ENCODE measurements around the gene STRA6. TPM values are rescaled to one million over a fixed set of nuclear protein-coding genes. Genes with fewer than 3 reads are reported as not detected.
A peak's percentile ranks its signal among the peaks of the same experiment; 100 is the strongest.

STRA6 gene
- total and polyA plus RNA-seq, 2 of the 8 experiments (the other 6 are each of a cell fraction or from before 2014, with no cell fraction given): 9.3 to 14.5 TPM

GRCh38 chr15:74216949-74217348 lies 14.4 kb upstream of the STRA6 start:
- no peak overlapping the region for H2AFZ ChIP-seq (ENCODE audit: low read length)
- H3K36me3 ChIP-seq (ENCODE audit: control insufficient read depth in 2 of 4, insufficient read depth in 4 of 4, low read length in 3 of 4): no peaks in the 10 kb centered on the region
- H2BK5ac ChIP-seq (ENCODE audit: low read depth, low read length): no peak overlapping the region
- H4K91ac ChIP-seq (replicated peaks; ENCODE audit: insufficient read length, low read length): no peak overlapping the region
- H2BK120ac ChIP-seq (replicated peaks; ENCODE audit: low read depth, low read length): no peak overlapping the region
- no peak overlapping the region for H3K4me3 ChIP-seq (ENCODE audit: extremely low read depth in 1 of 4, insufficient read depth in 2 of 4, low read depth in 3 of 4, low read length in 4 of 4)
- no peak overlapping the region for H3K27ac ChIP-seq (ENCODE audit: low read depth, low read length)
- H3K9me3 ChIP-seq (ENCODE audit: insufficient read depth in 2 of 2, low read depth in 1 of 2, low read length in 1 of 2): no peaks in the 10 kb centered on the region
- H4K5ac ChIP-seq (ENCODE audit: insufficient read length, low read depth, low read length): no peak overlapping the region
- no peaks in the 10 kb centered on the region for H3K79me2 ChIP-seq (ENCODE audit: control insufficient read depth in 1 of 2, insufficient read depth in 2 of 2, low read length in 2 of 2)
- H3K27me3 ChIP-seq (replicated peaks in 1 of 4; ENCODE audit: control insufficient read depth in 3 of 4, extremely low read depth in 1 of 4, insufficient read depth in 3 of 4, low read length in 3 of 4): peaks cover 7 to 49% (median 43%) of the 10 kb centered on the region in 4 experiments
- no peak overlapping the region for H3K14ac ChIP-seq (ENCODE audit: insufficient read length)
- H3K56ac ChIP-seq (replicated peaks; ENCODE audit: insufficient read length, low read depth, low read length): no peak overlapping the region
- H3K4me1 ChIP-seq (replicated peaks in 1 of 4; ENCODE audit: control insufficient read depth in 3 of 4, insufficient read depth in 4 of 4, low read length in 3 of 4): peaks cover 28 to 45% (median 34%) of the 10 kb centered on the region in 4 experiments
- H2AK5ac ChIP-seq (ENCODE audit: low read depth, low read length): no peak overlapping the region
- no peak overlapping the region for H3K4me2 ChIP-seq (ENCODE audit: insufficient read depth in 1 of 2, low read depth in 2 of 2, low read length in 2 of 2)
- H4K20me1 ChIP-seq (replicated peaks in 1 of 2; ENCODE audit: control insufficient read depth in 1 of 2, insufficient read depth in 2 of 2, low read length in 2 of 2): peaks cover 1 to 3% of the 10 kb centered on the region in 2 experiments
- no peak overlapping the region for H2BK20ac ChIP-seq (ENCODE audit: low read length)
- no peaks in the 10 kb centered on the region for H3K79me1 ChIP-seq (ENCODE audit: low read depth, low read length)
- peak overlapping the region; percentile 61; the same call in 1 of the 2 replicates for H2BK15ac ChIP-seq (ENCODE audit: low read length)
- ChIA-PET CTCF (ENCODE audit: partially characterized antibody) (interaction anchor here (1.5 kb wide), 1 partner anchor 13 kb away, joined by 3 read pairs; no protein-coding TSS in a partner anchor), POLR2A (ENCODE audit: partially characterized antibody) (interaction anchor here (0.6 to 7.0 kb wide), 3 partner anchors 14 to 105 kb away, joined by 3 to 58 read pairs (median 6); partner anchors contain the start of gene STRA6)
- DNase-seq (ENCODE audit: low read depth in 1 of 2, low spot score in 2 of 2) (no peak), FAIRE-seq (no peak)
- WGBS, 2 experiments (ENCODE audit: extremely low coverage in 1 of 2, insufficient coverage in 1 of 2, insufficient read length in 1 of 2, insufficient replicate concordance in 2 of 2, low coverage in 1 of 2, low lambda C conversion rate in 2 of 2, missing lambda C conversion rate in 1 of 2): 81% methylated on average over 3 of the region's 3 CpGs; no CpG with 5 or more reads in 1 of the 2 experiments
- H3K9ac ChIP-seq (replicated peaks in 1 of 4; ENCODE audit: extremely low read depth in 1 of 4, low read depth in 3 of 4, low read length in 3 of 4): no peak overlapping the region
- H3K23me2 ChIP-seq (ENCODE audit: low read depth, low read length): peaks cover 2% of the 10 kb centered on the region
- no peak overlapping the region for H2BK12ac ChIP-seq (ENCODE audit: low read depth, low read length)
- no peak for TF ChIP-seq SP4 (IDR thresholded peaks at IDR 0.05; ENCODE audit: low read length)
- TF ChIP-seq TAF1 (IDR thresholded peaks at IDR 0.05; ENCODE audit: low read depth, low read length): no peak
- no peak for TF ChIP-seq GABPA (IDR thresholded peaks at IDR 0.05; ENCODE audit: borderline replicate concordance, insufficient read depth, low read length)
- no peak for TF ChIP-seq SIN3A (conservative IDR thresholded peaks at IDR 0.05 in 1 of 2, IDR thresholded peaks at IDR 0.05 in 1 of 2; ENCODE audit: low read depth in 1 of 2, low read length in 2 of 2)
- TF ChIP-seq HDAC6 (IDR thresholded peaks at IDR 0.05; ENCODE audit: low read depth, low read length): no peak
- TF ChIP-seq CBX8 (IDR thresholded peaks at IDR 0.05; ENCODE audit: borderline replicate concordance, low read depth, low read length): no peak
- H3K18ac ChIP-seq (ENCODE audit: extremely low read depth, low read length): peak overlapping the region; percentile 68; the same call in 1 of the 2 replicates
- H4K8ac ChIP-seq (ENCODE audit: extremely low read depth, insufficient read depth, low read length): no peak overlapping the region
- no peak overlapping the region for H3K23ac ChIP-seq (ENCODE audit: insufficient read length)
- H3K4ac ChIP-seq (replicated peaks; ENCODE audit: insufficient read length, low read depth, low read length): no peak overlapping the region

Data from H1 (cell line).